Measurements from ENCODE around the gene ZNF674. TPM values are rescaled to one million over a fixed set of nuclear protein-coding genes. Genes with fewer than 3 reads are reported as not detected.
"Not testable (repeated sequence)": the region's sequence is repeated elsewhere in the genome, so short reads cannot be mapped to it uniquely, and the experiment has no call there.

Gene ZNF674
- total RNA-seq, 1 donor from 2014 or later, result 5.2 TPM

DNA sequence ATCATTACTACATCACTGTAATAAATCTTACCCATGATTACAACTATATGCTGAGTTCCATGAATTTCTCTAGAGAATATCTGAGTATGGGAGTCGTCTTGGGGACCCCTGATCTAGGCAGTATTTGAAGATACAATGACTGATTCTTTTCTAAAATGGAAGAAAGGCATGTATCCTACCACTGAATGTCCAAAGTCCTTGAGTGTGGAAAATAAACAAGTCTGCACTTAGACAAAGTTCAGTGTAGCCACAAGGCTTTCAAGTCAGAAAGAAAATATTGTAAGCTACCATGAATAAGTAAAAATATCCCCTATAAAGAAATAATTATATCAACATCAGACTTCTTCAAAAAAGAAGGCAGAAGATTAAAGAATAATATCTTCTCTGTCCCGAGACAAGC is 42.4 kb downstream of the ZNF674 start:
- Histone ChIP-seq H3K9me3 (peaks cover 16% of the 10 kb centered on the region), H3K4me1 (no peaks in the 10 kb centered on the region), H3K27me3 (no peaks in the 10 kb centered on the region), H3K27ac (no peak overlapping the region), H3K4me3 (no peak overlapping the region), H3K36me3 (peaks cover 0 to 4% of the 10 kb centered on the region in 2 donors)
- TF ChIP-seq POLR2A (IDR thresholded peaks at IDR 0.05) (no peak), CTCF (IDR thresholded peaks at IDR 0.05) (no peak), POLR2AphosphoS5 (IDR thresholded peaks at IDR 0.05; ENCODE audit: insufficient read depth in 1 of 2, low read depth in 1 of 2) (no peak)
- DNase-seq (ENCODE audit: extremely low spot score in 2 of 2), result no peak
- intact Hi-C loops (cut with DNase I), result no loop called here

DNA sequence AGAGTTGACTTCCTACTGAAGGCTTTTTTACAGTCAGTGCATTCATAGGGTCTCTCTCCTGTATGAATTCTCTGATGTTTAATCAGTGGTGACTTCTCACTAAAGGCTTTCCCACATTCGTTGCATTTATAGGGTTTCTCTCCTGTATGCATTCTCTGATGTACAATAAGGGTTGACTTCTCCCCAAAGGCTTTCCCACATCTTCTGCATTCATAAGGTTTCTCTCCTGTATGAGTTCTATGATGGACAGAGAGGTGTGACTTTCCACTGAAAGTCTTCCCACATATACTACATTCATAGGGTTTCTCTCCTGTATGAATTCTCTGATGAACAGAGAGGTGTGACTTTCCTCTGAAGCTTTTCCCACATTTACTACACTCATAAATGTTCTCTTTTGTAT is 45.2 kb downstream of the ZNF674 start:
- no peaks in the 10 kb centered on the region for H3K4me1 ChIP-seq
- peaks cover 26% of the 10 kb centered on the region for H3K9me3 ChIP-seq
- no peak overlapping the region for H3K4me3 ChIP-seq
- no peak overlapping the region for H3K27ac ChIP-seq
- no peak for DNase-seq (ENCODE audit: extremely low spot score in 2 of 2)
- intact Hi-C loops (cut with DNase I), result no loop called here
- TF ChIP-seq CTCF (IDR thresholded peaks at IDR 0.05) (no peak), POLR2AphosphoS5 (IDR thresholded peaks at IDR 0.05; ENCODE audit: insufficient read depth in 1 of 2, low read depth in 1 of 2) (no peak), POLR2A (IDR thresholded peaks at IDR 0.05) (no peak)
- H3K36me3 ChIP-seq, result peaks cover 0 to 4% of the 10 kb centered on the region in 2 donors
- H3K27me3 ChIP-seq, result no peaks in the 10 kb centered on the region

DNA sequence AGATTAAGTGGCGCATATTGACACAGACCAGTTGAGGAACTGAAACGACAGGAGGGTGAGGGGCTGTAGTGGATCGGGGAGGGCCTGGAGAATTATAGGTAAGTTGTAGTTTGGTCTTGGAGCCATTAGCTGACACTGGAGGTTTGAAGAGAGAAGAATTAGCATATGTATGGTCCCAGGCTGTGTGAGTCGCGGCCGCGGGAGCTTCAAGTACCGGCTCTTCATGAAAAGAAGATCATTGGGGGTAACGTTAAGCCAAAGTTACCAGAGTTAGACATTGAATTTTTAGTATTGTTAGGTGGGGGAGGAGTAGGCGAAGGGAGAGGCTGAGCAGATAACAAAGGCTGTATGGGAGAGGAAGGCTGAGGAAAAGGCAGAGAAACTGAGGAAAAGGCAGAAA is 56.5 kb downstream of the ZNF674 start:
- peaks cover 7% of the 10 kb centered on the region for H3K9me3 ChIP-seq

DNA sequence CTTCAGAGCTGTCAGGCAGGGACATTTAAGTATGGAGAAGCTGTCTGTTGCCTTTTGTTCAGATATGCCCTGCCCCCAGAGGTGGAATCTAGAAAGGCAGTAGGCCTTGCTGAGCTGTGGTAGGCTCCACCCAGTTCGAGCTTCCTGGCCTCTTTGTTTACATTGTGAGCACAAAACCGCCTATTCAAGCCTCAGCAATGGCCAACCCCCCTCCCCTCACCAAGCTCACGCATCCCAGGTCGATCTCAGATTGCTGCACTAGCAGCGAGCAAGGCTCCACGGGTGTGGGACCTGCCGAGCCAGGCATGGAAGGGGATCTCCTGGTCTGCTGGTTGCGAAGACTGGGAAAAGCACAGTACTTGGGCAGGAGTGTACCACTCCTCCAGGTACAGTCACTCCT is 59.3 kb downstream of the ZNF674 start:
- H3K27me3 ChIP-seq, result no peaks in the 10 kb centered on the region
- no peak overlapping the region for H3K4me3 ChIP-seq
- no peaks in the 10 kb centered on the region for H3K9me3 ChIP-seq
- no peak overlapping the region for H3K27ac ChIP-seq
- H3K36me3 ChIP-seq, result no peaks in the 10 kb centered on the region
- no peak for DNase-seq (ENCODE audit: extremely low spot score in 2 of 2)
- intact Hi-C loops (cut with DNase I), result no loop called here
- TF ChIP-seq POLR2AphosphoS5 (IDR thresholded peaks at IDR 0.05; ENCODE audit: insufficient read depth in 1 of 2, low read depth in 1 of 2) (no peak), POLR2A (IDR thresholded peaks at IDR 0.05) (no peak), CTCF (IDR thresholded peaks at IDR 0.05) (no peak)
- no peaks in the 10 kb centered on the region for H3K4me1 ChIP-seq

More for the DNA sequence above, 56.5 kb downstream of the ZNF674 start:
- Histone ChIP-seq H3K4me3 (no peak overlapping the region), H3K27me3 (no peaks in the 10 kb centered on the region), H3K4me1 (no peaks in the 10 kb centered on the region), H3K36me3 (no peaks in the 10 kb centered on the region), H3K27ac (no peak overlapping the region)
- intact Hi-C loops (cut with DNase I), result no loop called here
- no peak for TF ChIP-seq POLR2A (IDR thresholded peaks at IDR 0.05)
- no peak for TF ChIP-seq CTCF (IDR thresholded peaks at IDR 0.05)
- no peak for TF ChIP-seq POLR2AphosphoS5 (IDR thresholded peaks at IDR 0.05; ENCODE audit: insufficient read depth in 1 of 2, low read depth in 1 of 2)
- DNase-seq (ENCODE audit: extremely low spot score in 2 of 2), result no peak

DNA sequence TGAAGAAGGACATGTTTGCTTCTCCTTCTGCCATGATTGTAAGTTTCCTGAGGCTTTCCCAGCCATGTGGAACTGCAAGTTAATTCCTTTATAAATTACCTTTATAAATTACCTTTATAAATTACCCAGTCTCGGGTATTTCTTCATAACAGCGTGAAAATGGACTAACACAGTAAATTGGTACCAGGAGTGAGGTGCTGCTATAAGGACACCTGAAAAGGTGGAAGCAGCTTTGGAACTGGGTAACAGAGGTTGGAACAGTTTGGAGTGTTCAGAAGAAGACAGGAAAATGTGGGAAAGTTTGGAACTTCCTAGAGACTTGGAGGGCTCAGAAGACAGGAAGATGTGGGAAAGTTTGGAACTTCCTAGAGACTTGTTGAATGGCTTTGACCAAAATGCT is 66.6 kb downstream of the ZNF674 start:
- DNase-seq (ENCODE audit: extremely low spot score in 2 of 2); H3K36me3 ChIP-seq; H3K9me3 ChIP-seq; intact Hi-C loops (cut with DNase I); H3K4me3 ChIP-seq; H3K4me1 ChIP-seq; H3K27me3 ChIP-seq; H3K27ac ChIP-seq: not testable (repeated sequence)

DNA sequence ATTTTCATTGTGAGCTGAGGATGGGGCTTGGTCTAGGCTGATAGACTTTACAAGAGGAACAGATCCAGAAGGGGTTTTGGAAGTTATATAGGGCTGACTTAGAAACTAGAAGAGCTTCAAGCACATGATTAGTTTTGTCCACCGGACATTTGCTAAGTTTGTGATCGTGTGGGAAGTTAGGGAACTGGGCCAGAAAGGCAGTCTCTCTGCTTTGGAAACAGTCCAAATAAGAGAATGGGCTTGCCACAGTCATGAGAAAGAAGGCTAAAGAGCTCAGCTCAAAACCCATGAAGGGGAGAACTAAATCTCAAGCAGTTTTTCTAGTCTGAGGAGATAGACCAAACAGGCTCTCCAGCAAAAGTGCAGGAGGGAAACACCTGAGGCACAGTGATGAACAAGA is 67.8 kb downstream of the ZNF674 start:
- H3K36me3 ChIP-seq, result no peaks in the 10 kb centered on the region
- H3K4me1 ChIP-seq, result no peaks in the 10 kb centered on the region
- H3K27me3 ChIP-seq, result no peaks in the 10 kb centered on the region
- H3K9me3 ChIP-seq, result no peaks in the 10 kb centered on the region
- TF ChIP-seq POLR2A (IDR thresholded peaks at IDR 0.05), result no peak
- TF ChIP-seq POLR2AphosphoS5 (IDR thresholded peaks at IDR 0.05; ENCODE audit: insufficient read depth in 1 of 2, low read depth in 1 of 2), result no peak
- TF ChIP-seq CTCF (IDR thresholded peaks at IDR 0.05), result no peak
- no peak overlapping the region for H3K4me3 ChIP-seq
- no peak for DNase-seq (ENCODE audit: extremely low spot score in 2 of 2)
- intact Hi-C loops (cut with DNase I), result no loop called here
- H3K27ac ChIP-seq, result no peak overlapping the region
